Measurements from ENCODE around the gene SRPRB.

SRPRB gene

DNA sequence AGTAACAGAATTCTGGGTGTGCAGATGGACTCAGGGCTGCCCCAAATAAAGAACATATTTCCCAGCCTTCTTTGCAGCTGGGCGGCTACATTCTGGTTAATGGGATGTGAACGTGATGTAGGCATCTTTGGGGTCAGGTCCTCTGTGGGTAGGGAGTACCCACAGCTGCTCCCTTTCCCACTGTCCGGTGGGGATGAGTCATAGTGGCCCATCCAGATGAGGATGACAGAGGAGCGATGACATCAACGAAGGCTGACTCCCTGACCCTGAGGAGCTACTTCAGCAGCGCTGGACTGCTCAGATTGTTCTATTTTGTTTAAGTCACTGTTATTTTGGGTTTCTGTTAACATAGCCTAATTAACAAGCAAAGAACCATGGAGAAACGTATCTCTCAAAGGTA lies 38.0 kb downstream of the SRPRB start:
- no peak for DNase-seq (ENCODE audit: low spot score)

DNA sequence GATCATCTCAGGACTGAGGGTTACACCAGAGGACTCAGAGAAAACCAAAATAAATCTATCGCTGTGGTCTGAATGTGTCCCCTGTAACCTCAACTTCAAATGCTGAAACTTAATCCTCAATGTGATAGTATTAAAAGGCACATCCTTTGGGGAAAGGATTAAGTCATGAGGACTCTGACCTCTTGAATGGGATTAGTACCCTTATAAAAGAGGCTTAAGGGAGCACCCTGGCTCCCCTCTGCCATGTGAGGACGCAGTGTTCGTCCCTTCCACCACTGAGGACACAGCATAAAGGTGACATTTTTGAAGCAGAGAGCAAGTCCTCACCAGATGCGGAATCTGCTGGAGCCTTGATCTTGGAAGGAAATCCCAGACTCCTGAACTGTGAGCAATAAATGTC lies 39.5 kb downstream of the SRPRB start:
- DNase-seq (ENCODE audit: low spot score) = no peak

DNA sequence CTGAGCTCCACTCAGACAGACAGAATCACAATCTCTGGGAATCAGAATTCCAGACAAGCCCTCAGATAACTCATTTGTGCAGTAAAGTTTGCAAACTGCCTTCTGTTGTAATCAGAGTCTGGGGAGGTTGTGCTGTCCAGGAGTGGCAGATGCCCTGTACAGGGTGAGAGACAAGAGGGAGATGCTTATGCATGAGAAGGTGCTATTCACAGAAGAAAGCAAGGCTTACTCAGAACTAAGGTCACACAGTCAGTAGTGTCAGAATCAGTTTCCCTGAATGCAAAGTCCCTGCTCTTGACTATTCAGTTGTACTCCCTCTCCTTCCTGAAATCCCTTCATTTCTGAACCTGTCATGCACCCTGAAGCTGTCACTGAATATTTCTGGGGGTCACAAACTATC lies 43.7 kb downstream of the SRPRB start:
- DNase-seq (ENCODE audit: low spot score) = no peak

DNA sequence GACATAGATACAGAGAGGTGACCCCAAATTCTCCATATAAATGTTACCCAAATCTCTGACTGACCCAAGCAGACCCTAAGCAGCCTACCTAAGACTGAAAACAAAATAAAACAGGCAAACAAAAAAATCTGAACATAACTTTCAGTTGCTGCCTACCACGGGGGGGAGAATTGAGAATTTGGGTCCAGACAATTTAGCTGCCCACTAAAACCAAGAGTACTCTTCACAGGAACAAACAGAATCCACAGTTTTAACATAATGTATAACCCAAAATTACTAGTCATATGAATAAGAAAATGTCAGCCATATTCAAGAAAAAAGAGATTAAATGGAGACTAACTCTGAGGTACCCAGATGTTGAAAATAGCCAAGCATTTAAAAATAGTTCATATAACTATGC lies 44.4 kb downstream of the SRPRB start:
- no peak for DNase-seq (ENCODE audit: low spot score)

DNA sequence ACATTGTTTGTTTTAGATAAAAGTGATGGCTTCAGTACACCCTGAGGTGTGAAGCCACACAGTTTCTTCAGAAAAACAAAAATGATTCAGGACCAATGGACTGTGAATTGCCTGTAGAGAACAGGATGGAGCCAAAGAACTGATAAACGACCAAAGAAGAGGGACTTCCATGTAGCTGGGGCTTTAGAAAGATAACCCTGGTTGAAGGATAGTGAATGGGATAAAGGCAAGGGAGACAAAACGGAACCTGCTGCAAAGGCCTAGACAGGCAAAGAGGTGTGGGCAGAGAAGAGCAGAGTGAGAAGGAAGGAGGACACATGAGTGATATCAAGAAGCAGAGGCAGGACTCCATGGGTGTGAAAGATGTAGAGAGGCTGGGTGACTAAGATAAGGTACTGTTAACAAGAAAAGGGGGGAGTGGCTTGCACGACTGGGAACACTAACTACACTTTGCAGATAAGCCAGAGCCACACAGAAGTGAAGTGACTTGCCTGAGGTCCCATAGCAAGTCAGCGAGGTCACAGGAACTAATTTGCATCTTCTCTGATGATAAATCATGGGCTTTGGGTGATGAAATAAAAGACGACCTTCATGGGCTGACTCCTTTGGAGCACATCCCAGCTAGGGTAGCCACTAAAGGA lies 45.8 kb downstream of the SRPRB start:
- DNase-seq (ENCODE audit: low spot score) = no peak

DNA sequence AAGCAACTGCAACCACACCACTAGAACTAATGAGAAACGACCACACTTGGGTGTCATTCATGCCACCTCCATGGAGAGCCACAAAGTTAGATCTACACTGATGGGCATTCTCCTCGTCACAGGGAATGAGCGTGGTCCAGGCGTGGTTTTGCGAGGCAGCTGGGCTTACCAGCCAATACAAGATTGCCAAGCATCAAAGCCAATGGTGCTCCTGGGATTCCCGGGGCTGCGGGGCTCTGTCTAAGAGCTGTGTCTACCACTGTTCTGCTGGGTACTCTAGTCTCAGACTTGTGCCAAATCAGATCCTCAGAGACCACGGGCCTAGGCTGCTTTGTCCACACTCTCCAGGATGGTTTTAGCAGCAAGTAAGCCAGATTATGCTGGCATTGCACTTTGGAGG lies 46.3 kb downstream of the SRPRB start:
- DNase-seq (ENCODE audit: low spot score) = no peak

DNA sequence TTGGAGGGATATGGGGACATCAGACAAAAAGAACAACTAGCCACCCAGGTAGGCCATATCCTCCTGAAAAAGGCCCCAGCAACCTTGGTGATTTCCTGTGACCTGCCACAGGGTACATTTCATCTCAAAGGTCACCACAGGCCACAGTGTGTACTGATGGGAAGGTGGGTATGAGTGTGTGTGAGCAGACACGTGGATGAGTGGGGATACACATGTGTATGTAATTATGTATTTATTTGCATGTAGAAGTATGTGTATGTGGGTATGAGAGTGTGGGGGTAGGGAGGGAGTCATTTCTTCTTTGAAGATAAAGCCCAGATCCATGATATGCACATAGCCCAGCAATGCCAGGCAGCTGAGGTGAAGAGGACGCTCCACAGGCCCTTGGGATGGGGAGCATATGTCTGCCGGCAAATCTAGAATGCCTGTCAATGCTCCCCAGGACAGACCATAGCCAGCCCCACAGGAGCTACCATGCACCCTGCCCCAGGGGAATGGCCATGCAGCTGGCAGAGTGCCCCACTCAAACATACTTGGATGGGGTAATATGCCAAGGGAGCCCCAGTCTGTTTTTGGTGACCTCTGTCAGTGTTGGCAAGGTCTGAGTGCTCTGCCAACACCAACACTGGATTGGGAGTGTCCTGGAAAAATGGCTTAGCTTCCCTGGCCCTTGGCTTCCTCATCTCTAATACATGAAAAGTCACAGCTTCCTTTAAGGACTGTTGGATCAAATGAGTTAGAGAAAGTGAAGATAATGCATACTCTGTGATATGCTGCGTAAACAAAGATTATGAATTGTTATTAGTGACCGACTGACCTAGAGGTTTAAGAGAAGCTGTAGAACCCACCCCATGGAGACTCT lies 47.7 kb downstream of the SRPRB start:
- no peak for DNase-seq (ENCODE audit: low spot score)

DNA sequence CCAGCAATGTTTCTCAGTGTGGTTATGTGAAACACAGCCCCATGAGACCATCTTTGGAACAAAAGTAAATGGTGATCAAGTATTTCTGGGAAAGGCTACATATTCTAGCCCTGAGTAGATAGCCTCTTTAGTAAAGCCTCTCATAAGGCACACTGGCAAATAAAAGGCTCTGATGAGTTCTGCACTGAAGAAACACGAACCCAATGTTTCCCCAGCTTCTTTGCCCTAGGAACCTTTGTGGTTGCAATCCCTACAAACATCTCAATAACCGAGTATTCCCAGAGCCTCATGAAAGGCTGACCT lies 48.3 kb downstream of the SRPRB start:
- DNase-seq (ENCODE audit: low spot score) = no peak

- DNase-seq (ENCODE audit: low spot score) = no peak
Measured at GRCh38 chr3:133854264-133855001, 48.8 kb downstream of the SRPRB start.

DNA sequence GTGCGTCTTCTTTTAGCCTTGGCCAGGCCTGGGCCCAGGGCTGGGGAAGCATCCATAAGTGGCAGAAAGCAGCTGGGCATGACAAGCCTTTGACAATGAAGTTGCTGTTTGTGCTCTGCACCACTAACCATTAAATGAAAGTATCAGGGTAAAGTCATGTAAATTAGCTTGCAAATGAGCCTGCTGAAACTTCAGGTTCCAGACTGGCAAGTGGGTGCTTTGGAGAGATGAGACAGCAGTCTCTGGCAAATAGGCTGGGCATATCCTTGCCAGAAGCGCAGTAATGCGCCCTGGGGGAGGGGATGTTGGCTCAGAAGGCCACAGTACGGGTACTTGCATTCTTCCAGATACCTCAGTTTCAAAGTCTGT lies 49.4 kb downstream of the SRPRB start:
- no peak for DNase-seq (ENCODE audit: low spot score)

- DNase-seq (ENCODE audit: low spot score) = no peak
Measured at GRCh38 chr3:133855772-133856171, 50.2 kb downstream of the SRPRB start.

DNA sequence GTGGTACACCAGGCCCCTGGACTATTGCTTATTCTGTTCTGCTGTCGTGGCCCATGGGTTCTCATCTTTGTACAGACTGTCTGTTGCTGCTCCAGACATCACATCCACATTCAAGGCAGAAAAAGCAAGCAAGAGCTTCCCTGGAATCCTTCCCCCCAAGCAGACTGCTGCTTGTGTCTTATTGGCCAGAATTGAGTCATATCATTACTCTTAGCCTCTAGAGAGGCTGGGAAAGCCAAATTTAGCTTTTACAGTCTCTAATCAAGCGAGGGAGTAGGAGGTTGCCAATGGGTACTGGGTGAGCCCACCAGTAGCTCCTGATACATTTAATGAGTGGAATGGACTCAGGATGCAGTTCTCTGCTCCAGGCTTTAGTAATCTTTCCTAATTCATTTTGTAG lies 50.7 kb downstream of the SRPRB start:
- DNase-seq (ENCODE audit: low spot score) = no peak

- DNase-seq (ENCODE audit: low spot score) = no peak
Measured at GRCh38 chr3:133857767-133858166, 52.2 kb downstream of the SRPRB start.

DNA sequence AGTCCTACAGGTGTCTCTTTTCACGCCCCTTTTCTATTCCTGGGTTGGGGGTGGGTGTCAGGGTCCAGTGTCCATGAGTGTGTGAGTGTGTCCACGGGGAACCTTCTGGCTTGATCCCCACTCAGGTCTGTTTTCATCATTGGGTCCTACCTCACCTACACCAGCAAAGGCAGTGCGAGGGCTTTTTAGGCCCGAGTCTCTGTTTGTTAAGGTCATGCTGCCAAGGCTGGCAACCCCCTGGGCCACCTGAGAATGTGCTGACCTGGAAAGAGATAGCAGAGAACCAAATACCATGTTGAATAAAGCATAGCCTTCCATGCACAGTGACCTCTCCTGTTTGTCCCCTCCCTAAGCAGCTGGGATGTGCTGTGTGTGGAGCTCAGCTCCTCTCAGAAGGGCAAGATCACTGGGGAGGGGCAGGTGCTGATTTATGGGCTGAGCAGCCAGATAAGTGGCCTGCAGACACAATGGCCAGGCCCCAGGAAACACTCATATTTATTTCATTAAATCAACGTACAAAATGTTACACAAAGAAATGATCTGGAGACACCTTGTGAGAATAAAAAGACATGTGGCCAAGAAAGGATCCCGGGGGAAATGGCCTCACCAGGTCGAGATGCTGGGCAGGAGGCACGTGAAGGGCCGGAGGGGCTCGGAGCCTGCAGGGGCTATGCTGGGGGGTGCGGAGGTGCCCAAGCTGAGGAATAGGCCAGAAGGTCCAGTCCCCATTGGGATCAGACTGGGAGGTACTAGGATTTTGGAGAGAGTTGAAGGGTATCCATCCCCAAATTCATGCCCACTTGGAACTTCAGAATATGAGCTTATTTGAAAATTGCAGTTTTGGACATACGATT lies 54.0 kb downstream of the SRPRB start:
- DNase-seq (ENCODE audit: low spot score) = no peak

DNA sequence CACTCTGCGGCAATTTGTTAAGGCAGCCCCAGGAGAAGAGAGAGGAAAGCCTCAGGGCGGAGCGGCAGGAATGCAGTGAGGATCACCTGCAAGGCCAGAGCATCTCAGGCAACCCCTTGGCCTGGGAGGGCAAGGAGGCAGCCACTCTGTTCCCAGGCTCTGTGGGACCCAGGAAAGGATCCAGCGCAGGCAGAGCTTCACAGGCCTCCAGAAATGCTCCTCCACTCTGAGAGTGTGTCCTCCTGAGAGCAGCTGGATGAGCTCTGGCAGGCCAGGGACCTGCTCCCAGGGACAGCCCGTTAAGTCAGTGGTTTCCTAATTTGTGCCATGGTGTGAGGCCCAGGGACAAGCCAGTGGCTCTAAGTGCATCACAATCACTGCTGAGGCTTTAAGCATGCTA lies 54.9 kb downstream of the SRPRB start:
- no peak for DNase-seq (ENCODE audit: low spot score)

GRCh38 chr3:133862161-133862560 lies 56.5 kb downstream of the SRPRB start:
- no peak for DNase-seq (ENCODE audit: low spot score)

DNA sequence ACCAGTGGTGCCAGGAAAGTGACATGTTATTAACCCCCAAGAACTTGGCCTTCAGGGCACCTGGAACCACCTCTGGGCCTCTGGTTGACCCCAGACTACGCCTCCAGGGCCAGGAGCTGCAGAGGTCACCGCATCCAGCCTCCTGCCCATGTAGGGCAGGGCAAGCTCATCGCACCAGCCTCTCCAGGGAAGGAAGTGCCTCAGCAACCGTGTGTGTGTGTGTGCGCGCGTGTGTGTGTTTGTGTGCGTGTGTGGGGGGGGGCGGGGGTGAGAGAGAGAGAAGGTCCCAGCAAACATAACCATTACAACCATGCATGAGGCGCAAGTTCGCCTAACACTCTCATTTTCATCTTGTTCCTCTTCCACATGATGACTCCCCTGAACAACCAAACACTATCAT lies 58.3 kb downstream of the SRPRB start:
- DNase-seq (ENCODE audit: low spot score) = no peak

- no peak for DNase-seq (ENCODE audit: low spot score)
Measured at GRCh38 chr3:133864616-133865015, 59.0 kb downstream of the SRPRB start.

DNA sequence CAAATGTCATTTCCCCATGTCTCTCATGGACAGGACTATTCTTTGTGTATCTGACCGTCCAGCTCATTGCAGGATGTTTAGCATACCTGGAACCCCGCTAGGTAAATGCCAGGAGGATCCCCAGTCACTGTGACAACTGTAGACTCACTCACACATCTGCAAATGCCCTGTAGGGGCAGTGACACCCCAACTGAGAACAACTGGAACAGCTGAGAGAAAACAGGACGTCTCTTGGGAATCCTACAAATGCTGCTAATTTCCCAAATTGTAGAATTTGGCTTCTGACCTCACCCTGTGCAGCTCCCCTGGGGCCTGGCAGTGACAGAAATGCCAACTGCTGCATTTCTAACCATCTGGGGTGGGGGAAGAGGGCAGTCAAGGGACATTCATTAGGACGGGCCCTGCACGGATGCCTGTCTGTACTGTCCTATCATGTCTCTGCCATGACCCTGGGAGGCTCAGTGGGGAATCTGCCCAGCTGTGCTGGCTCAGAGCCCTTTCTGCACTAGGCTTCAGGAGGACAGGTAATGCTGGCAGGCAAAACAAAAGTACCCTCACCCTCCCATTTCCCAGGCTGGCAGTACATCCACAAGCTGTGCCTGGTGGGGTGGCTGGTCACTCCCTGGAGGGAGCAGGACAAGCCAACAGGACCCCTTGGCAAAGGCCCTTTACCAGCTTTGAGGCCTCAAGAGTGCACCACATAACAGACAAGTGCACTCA lies 59.7 kb downstream of the SRPRB start:
- no peak for DNase-seq (ENCODE audit: low spot score)

- DNase-seq (ENCODE audit: low spot score) = no peak
Measured at GRCh38 chr3:133866141-133866540, 60.5 kb downstream of the SRPRB start.

DNA sequence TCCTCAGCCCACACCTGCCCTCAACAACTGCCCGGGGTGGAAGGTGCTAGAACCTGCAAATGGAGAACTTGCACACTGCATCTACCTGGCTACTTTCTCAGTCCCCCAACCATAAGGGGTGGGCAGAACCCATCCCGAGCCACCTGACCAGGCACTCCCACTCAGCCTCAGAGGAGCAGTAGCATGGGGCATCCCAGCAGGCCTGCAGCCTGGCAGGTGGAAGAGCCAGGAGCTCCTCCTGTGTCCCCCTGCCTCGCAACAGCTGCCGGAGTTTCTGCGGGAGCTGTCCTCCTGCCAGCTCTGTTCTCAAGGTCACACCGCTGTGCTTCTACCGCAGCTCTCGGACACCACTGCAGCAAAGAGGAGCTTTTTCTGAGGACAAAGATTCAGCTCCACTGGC lies 62.6 kb downstream of the SRPRB start:
- no peak for DNase-seq (ENCODE audit: low spot score)

All from HuH-7 (cell line).